H7 (cell line): ENCODE measurements around the gene NAXE. TPM values are rescaled to one million over a fixed set of nuclear protein-coding genes. Genes with fewer than 3 reads are reported as not detected.

Experiments
- DNase-seq: peaks from one replicate; pipeline ENCODE4 v3.0.0; 2012
- H3K27me3 ChIP-seq: 2 replicates; pipeline ENCODE4 v1.6.0; 2011; ENCODE audit warnings: mild to moderate bottlenecking, low read length; ENCODE audit not compliant: control insufficient read depth, insufficient read depth
- H3K36me3 ChIP-seq: replicated peaks from 2 replicates; pipeline ENCODE4 v1.5.1; 2011; ENCODE audit warnings: low read length; ENCODE audit not compliant: control insufficient read depth, insufficient read depth
- H3K4me3 ChIP-seq: 2 replicates; pipeline ENCODE4 v1.5.1; 2011; ENCODE audit warnings: low read depth, mild to moderate bottlenecking, control low read depth, low read length, moderate library complexity; ENCODE audit not compliant: insufficient read depth
- total RNA-seq: library from RNA; depleted of rRNA; stranded (reverse); fragments of >200 nt; shearing (Covaris generic); gene quantifications from 2 replicates; pipeline ENCODE4 v1.2.3, GENCODE V29; 2014

The NAXE gene
- total RNA-seq, 1 experiment from 2014 or later: 151 TPM

GRCh38 chr1:156555715-156556114 lies 35.9 kb upstream of the NAXE start:
- peaks cover 18% of the 10 kb centered on the region for H3K36me3 ChIP-seq
- no peak for DNase-seq
- no peaks in the 10 kb centered on the region for H3K27me3 ChIP-seq
- no peak overlapping the region for H3K4me3 ChIP-seq

GRCh38 chr1:156556354-156556753 lies 35.2 kb upstream of the NAXE start:
- Histone ChIP-seq H3K27me3 (no peaks in the 10 kb centered on the region), H3K4me3 (no peak overlapping the region), H3K36me3 (peaks cover 17% of the 10 kb centered on the region)
- DNase-seq: no peak

DNA sequence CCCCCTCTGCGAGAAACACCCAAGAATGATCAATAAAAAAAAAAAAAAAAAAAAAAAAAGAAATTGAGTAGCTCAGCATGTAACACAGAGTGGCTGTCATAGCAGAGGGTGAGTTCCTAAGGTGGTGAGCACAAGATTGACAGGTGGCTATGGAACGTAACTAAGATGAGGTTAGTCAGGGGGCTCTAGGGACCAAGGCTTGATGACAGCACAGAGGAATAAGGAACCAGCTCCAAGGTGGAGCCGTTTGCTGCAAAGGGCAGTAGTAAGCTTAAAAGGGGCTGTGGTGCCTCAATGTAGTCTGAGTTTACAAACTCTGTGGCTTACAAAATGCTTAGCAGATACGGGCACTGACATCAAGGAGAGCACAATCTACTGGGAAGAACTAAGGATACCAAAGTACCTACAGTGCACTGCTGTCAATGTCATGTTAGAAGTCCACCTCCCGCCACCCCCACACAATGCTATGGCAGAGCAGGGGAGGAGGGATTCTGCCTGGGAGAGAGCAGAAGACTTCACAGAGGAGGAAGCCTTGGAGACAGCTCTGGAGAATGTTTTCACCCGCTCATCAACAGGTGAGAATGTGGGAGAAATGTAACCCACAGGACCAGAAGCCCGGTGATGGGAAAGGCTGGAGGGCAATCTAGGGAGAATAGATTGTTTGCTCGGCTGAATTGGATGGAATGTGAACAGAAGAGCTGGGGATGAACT lies 32.3 kb upstream of the NAXE start:
- Histone ChIP-seq H3K27me3 (no peaks in the 10 kb centered on the region), H3K36me3 (peaks cover 32% of the 10 kb centered on the region), H3K4me3 (no peak overlapping the region)
- DNase-seq: no peak

- Histone ChIP-seq H3K27me3 (no peaks in the 10 kb centered on the region), H3K4me3 (no peak overlapping the region), H3K36me3 (peaks cover 32% of the 10 kb centered on the region)
- no peak for DNase-seq
Measured at GRCh38 chr1:156559797-156560385, 31.7 kb upstream of the NAXE start.

GRCh38 chr1:156560585-156561163 lies 30.9 kb upstream of the NAXE start:
- no peak for DNase-seq
- Histone ChIP-seq H3K4me3 (no peak overlapping the region), H3K36me3 (peaks cover 32% of the 10 kb centered on the region), H3K27me3 (no peaks in the 10 kb centered on the region)

- no peak for DNase-seq
- H3K36me3 ChIP-seq: peaks cover 19% of the 10 kb centered on the region
- H3K27me3 ChIP-seq: no peaks in the 10 kb centered on the region
- no peak overlapping the region for H3K4me3 ChIP-seq
Measured at GRCh38 chr1:156565519-156565918, 26.1 kb upstream of the NAXE start.

DNA sequence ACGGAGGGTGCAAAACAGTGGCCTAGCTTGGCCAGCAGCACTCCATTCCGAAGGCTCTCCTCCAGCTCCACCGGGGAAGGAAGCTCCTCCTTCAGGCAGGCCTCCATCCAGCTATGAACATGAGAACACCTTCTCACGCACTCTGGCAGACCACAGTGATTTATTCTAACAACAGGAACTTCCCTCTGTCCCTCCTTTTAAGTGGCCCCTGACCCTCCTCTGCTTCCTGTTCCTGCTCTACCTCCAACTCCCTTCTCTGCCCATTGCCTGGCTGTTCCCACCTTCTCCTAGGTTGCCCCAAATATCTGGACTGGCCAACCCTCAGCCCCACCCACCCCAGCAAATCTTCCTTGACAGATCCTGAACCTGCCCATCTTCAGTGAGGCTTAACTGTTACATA lies 25.1 kb upstream of the NAXE start:
- no peak for DNase-seq
- no peak overlapping the region for H3K4me3 ChIP-seq
- H3K27me3 ChIP-seq: no peaks in the 10 kb centered on the region
- H3K36me3 ChIP-seq: peaks cover 18% of the 10 kb centered on the region

GRCh38 chr1:156571261-156571852 lies 20.2 kb upstream of the NAXE start:
- DNase-seq: no peak

GRCh38 chr1:156571919-156572662 lies 19.5 kb upstream of the NAXE start, which contains the start of gene IQGAP3:
Gene IQGAP3, minus strand, starts transcription at chr1:156572565. Its CDS starts 36 bp downstream, at chr1:156572529.
- Histone ChIP-seq H3K27me3 (no peaks in the 10 kb centered on the region; the same call in 1 of the 2 replicates), H3K4me3 (peak within 1 kb of the TSS; percentile 95), H3K36me3 (peaks cover 1% of the 10 kb centered on the region)
- peak; percentile 97 for DNase-seq

More at GRCh38 chr1:156571261-156571852, 20.2 kb upstream of the NAXE start:
- Histone ChIP-seq H3K4me3 (peak overlapping the region; percentile 95), H3K36me3 (peaks cover 1% of the 10 kb centered on the region), H3K27me3 (no peaks in the 10 kb centered on the region; the same call in 1 of the 2 replicates)

DNA sequence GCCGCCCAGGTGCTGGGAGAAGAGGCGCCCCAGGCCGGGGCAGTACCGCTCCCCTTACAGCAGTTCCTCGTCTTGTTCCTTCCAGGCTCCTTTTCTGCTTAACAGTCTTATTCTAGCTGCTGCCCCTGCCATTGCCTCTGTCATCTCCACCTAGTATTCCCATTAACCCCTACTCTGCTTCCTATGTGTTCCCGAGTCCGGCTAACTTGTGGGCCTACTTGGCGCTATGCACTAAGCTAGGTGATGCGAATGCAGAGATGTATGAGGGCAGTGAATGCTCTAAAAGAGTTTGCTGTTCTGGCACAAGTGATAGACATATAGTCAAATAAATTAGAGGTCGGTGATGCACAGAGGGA lies 18.9 kb upstream of the NAXE start:
- no peak for DNase-seq
- peak overlapping the region; percentile 95 for H3K4me3 ChIP-seq

GRCh38 chr1:156574039-156574633 lies 17.4 kb upstream of the NAXE start:
- H3K27me3 ChIP-seq: no peaks in the 10 kb centered on the region; the same call in 1 of the 2 replicates

More for the DNA sequence above, 18.9 kb upstream of the NAXE start:
- peaks cover 1% of the 10 kb centered on the region; the same call in 1 of the 2 replicates for H3K36me3 ChIP-seq
- H3K27me3 ChIP-seq: no peaks in the 10 kb centered on the region; the same call in 1 of the 2 replicates

GRCh38 chr1:156577550-156577949 lies 14.0 kb upstream of the NAXE start:
- no peak for DNase-seq
- no peaks in the 10 kb centered on the region; the same call in 1 of the 2 replicates for H3K27me3 ChIP-seq
- H3K4me3 ChIP-seq: no peak overlapping the region
- H3K36me3 ChIP-seq: no peaks in the 10 kb centered on the region

More at GRCh38 chr1:156574039-156574633, 17.4 kb upstream of the NAXE start:
- no peak for DNase-seq
- H3K4me3 ChIP-seq: no peak overlapping the region
- no peaks in the 10 kb centered on the region; the same call in 1 of the 2 replicates for H3K36me3 ChIP-seq

DNA sequence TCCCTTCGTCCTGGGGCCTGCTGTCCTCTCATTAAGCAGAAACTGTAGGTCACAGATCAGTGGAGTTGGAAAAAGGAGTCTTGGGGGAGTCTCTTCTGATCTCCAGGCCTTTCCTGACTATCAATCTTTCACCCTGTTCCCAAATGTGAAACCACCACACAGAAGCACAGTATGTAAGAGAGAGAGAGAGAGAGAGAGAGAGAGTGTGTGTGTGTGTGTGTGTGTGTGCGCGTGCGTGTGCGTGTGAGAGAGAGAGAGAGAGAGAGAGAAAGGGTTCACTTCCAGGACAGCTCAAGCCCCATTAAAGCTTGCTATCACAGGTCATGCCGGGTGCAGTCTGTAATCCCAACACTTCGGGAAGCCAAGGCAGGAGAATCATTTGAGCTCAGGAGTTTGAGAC lies 13.5 kb upstream of the NAXE start:
- H3K36me3 ChIP-seq: no peaks in the 10 kb centered on the region
- H3K27me3 ChIP-seq: no peaks in the 10 kb centered on the region; the same call in 1 of the 2 replicates
- DNase-seq: no peak
- H3K4me3 ChIP-seq: no peak overlapping the region

- no peak for DNase-seq
- H3K36me3 ChIP-seq: no peaks in the 10 kb centered on the region
- no peaks in the 10 kb centered on the region; the same call in 1 of the 2 replicates for H3K27me3 ChIP-seq
- no peak within 1 kb of the TSS for H3K4me3 ChIP-seq
Measured at GRCh38 chr1:156579472-156579871, 12.1 kb upstream of the NAXE start, which contains the start of gene TTC24. Gene TTC24, plus strand, starts transcription at chr1:156579723. Its CDS starts 1,642 bp downstream, at chr1:156581365.
